SU-DHL-6 (cell line): ENCODE measurements around the gene ARPC5.

Experiments used
- CTCF ChIP-seq: fragments of 200-600 bp; sonication (generic); IDR thresholded peaks from one replicate; pipeline ENCODE4 v1.5.1; 2017; ENCODE audit warnings: antibody characterized with exemption, mild to moderate bottlenecking, low read length, moderate library complexity; ENCODE audit not compliant: insufficient read depth, poor library complexity, severe bottlenecking
- EZH2phosphoT487 ChIP-seq: fragments of 200-600 bp; sonication (generic), shearing (Covaris generic); conservative IDR thresholded peaks from 2 replicates; pipeline ENCODE4 v1.6.1; 2018; ENCODE audit warnings: mild to moderate bottlenecking, antibody characterized with exemption, low read length, moderate library complexity, mixed read lengths

GRCh38 chr1:183620311-183620710, 15.3 kb downstream of the ARPC5 start:
- TF ChIP-seq CTCF: no peak
- TF ChIP-seq EZH2phosphoT487: no peak
